Vagina (tissue), 2 donors: Measurements from ENCODE around the gene FOXO4.

Source experiments
- POLR2A ChIP-seq, 2 donors: fragments of 450-650 bp; IDR thresholded peaks; one replicate each; pipeline ENCODE4 v1.6.1; 2017; ENCODE audit warnings: antibody characterized with exemption in 2 of 2, mild to moderate bottlenecking in 2 of 2, moderate library complexity in 2 of 2
- TF ChIP-seq, protein P1 (sequence below), 3 experiments: fragments of 450-650 bp in 2 of 3; fragments of 200-600 bp in 1 of 3; sonication (generic) in 1 of 3; IDR thresholded peaks; one replicate each; pipeline ENCODE4 v1.5.1; 2017 to 2019; ENCODE audit warnings: antibody characterized with exemption in 3 of 3, mild to moderate bottlenecking in 2 of 3, moderate library complexity in 2 of 3

GRCh38 chrX:71118985-71119535, 23.4 kb downstream of the FOXO4 start:
- TF ChIP-seq, protein P1, sequence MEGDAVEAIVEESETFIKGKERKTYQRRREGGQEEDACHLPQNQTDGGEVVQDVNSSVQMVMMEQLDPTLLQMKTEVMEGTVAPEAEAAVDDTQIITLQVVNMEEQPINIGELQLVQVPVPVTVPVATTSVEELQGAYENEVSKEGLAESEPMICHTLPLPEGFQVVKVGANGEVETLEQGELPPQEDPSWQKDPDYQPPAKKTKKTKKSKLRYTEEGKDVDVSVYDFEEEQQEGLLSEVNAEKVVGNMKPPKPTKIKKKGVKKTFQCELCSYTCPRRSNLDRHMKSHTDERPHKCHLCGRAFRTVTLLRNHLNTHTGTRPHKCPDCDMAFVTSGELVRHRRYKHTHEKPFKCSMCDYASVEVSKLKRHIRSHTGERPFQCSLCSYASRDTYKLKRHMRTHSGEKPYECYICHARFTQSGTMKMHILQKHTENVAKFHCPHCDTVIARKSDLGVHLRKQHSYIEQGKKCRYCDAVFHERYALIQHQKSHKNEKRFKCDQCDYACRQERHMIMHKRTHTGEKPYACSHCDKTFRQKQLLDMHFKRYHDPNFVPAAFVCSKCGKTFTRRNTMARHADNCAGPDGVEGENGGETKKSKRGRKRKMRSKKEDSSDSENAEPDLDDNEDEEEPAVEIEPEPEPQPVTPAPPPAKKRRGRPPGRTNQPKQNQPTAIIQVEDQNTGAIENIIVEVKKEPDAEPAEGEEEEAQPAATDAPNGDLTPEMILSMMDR (IDR thresholded peaks at IDR 0.05): no peak
- TF ChIP-seq POLR2A (IDR thresholded peaks at IDR 0.05): no peak
